GM21619 (cell line): ENCODE data around the gene FTCD.
"Not testable (repeated sequence)": the region's sequence is repeated elsewhere in the genome, so short reads cannot be mapped to it uniquely, and the experiment has no call there.

ENCODE experiments used
- ATAC-seq: cut with Tn5 transposase; IDR thresholded peaks from one replicate; pipeline ENCODE4 v1.9.1; 2021; ENCODE audit not compliant: unreplicated experiment

FTCD gene

GRCh38 chr21:46188226-46189212, 33.1 kb upstream of the FTCD start:
- ATAC-seq = no peak

- no peak for ATAC-seq
Measured at GRCh38 chr21:46187814-46188213, 32.4 kb upstream of the FTCD start.

GRCh38 chr21:46187261-46187660, 31.9 kb upstream of the FTCD start:
- ATAC-seq = no peak

GRCh38 chr21:46185716-46186115, 30.3 kb upstream of the FTCD start:
- no peak for ATAC-seq

- peak; percentile 46 for ATAC-seq
Measured at GRCh38 chr21:46184625-46185555, 29.5 kb upstream of the FTCD start.

GRCh38 chr21:46183910-46184624, 28.7 kb upstream of the FTCD start, which contains the start of gene SPATC1L:
TSS of gene SPATC1L (minus strand) at chr21:46184459. CDS start at chr21:46182816, 1,643 bp downstream.
- peak; percentile 42 for ATAC-seq

- ATAC-seq = not testable (repeated sequence)
Measured at GRCh38 chr21:46183337-46183909, 28.0 kb upstream of the FTCD start.

GRCh38 chr21:46182548-46183336, 27.4 kb upstream of the FTCD start:
- no peak for ATAC-seq

- ATAC-seq = no peak
Measured at GRCh38 chr21:46181953-46182547, 26.7 kb upstream of the FTCD start.

- no peak for ATAC-seq
Measured at GRCh38 chr21:46181436-46181835, 26.1 kb upstream of the FTCD start.

GRCh38 chr21:46180778-46181391, 25.5 kb upstream of the FTCD start:
- no peak for ATAC-seq

- no peak for ATAC-seq
Measured at GRCh38 chr21:46180079-46180722, 24.8 kb upstream of the FTCD start.

GRCh38 chr21:46179708-46180078, 24.3 kb upstream of the FTCD start:
- no peak for ATAC-seq

GRCh38 chr21:46178961-46179360, 23.6 kb upstream of the FTCD start:
- ATAC-seq = no peak

- ATAC-seq = not testable (repeated sequence)
Measured at GRCh38 chr21:46176443-46177129, 21.2 kb upstream of the FTCD start.

- no peak for ATAC-seq
Measured at GRCh38 chr21:46173573-46173972, 18.2 kb upstream of the FTCD start.

- no peak for ATAC-seq
Measured at GRCh38 chr21:46172863-46173528, 17.6 kb upstream of the FTCD start.
